ENCODE measurements around the gene PRLR. TPM values are rescaled to one million over a fixed set of nuclear protein-coding genes. Genes with fewer than 3 reads are reported as not detected.

Gene PRLR
- total RNA-seq, 1 experiment from 2014 or later = 2.5 TPM

DNA sequence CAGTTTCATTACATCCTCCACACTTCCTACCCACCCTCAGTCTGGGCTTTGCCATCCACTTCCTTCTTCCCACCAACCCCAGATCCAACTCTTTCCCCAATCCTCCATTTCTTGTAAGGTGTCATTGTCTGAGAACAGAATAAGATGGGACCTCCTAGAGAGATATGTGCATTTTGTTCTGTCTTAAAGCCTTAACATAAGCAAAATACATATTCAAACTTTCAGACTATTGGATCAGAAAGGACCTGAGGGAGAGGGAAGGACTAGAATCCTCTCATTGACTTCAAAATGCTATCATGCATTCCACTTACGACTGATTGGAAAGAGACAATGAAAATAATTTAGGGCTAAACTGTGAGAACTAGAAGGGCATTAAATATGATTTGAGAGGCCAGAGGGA is 225.5 kb downstream of the PRLR start:
- Histone ChIP-seq H2BK20ac (ENCODE audit: low read depth, low read length, poor library complexity, severe bottlenecking) (no peak overlapping the region), H4K20me1 (ENCODE audit: control insufficient read depth, insufficient read depth, insufficient read length) (no peaks in the 10 kb centered on the region), H2AFZ (ENCODE audit: low read length) (no peak overlapping the region), H2BK15ac (ENCODE audit: low read depth, low read length) (no peak overlapping the region), H3K27ac (ENCODE audit: insufficient read length, low read depth, low read length) (no peak overlapping the region), H2BK120ac (ENCODE audit: low read depth, low read length, poor library complexity, severe bottlenecking) (no peak overlapping the region), H3K9me3 (ENCODE audit: control insufficient read depth, low read depth, low read length) (no peaks in the 10 kb centered on the region), H3K27me3 (ENCODE audit: insufficient read depth, low read length) (no peaks in the 10 kb centered on the region), H3K23me2 (ENCODE audit: insufficient read length, low read depth, low read length, poor library complexity, severe bottlenecking) (no peaks in the 10 kb centered on the region), H3T11ph (ENCODE audit: low read length) (no peak overlapping the region), H4K91ac (ENCODE audit: insufficient read length, low read depth, low read length) (no peak overlapping the region), H3K4me2 (ENCODE audit: insufficient read depth, insufficient read length, low read length) (no peak overlapping the region), H2AK5ac (ENCODE audit: insufficient read length, low read length) (no peak overlapping the region), H3K4ac (ENCODE audit: low read depth, low read length) (no peak overlapping the region), H3K4me1 (ENCODE audit: insufficient read depth, low read length) (no peaks in the 10 kb centered on the region), H3K79me1 (ENCODE audit: insufficient read depth, low read depth, low read length, poor library complexity, severe bottlenecking) (no peaks in the 10 kb centered on the region), H3K14ac (ENCODE audit: insufficient read depth, low read length) (no peak overlapping the region), H3K9ac (ENCODE audit: extremely low read depth, insufficient read length, low read length) (no peak overlapping the region), H3K23ac (ENCODE audit: insufficient read length, low read depth, low read length) (no peak overlapping the region), H4K8ac (replicated peaks; ENCODE audit: insufficient read length, low read depth, low read length) (no peak overlapping the region), H3K56ac (ENCODE audit: insufficient read length, low read depth, low read length) (no peak overlapping the region), H3K18ac (ENCODE audit: insufficient read length, low read depth, low read length) (no peak overlapping the region), H4K5ac (ENCODE audit: insufficient read length, low read depth, low read length) (no peak overlapping the region), H2BK12ac (ENCODE audit: insufficient read length, low read depth, low read length) (no peak overlapping the region), H2BK5ac (ENCODE audit: insufficient read length, low read length) (no peak overlapping the region), H3K79me2 (ENCODE audit: insufficient read depth, low read length) (no peaks in the 10 kb centered on the region)
- peaks cover 11% of the 10 kb centered on the region for H3K27me3 Mint-ChIP-seq (ENCODE audit: low read depth)
- no CpG with 5 or more reads among the region's 1 CpG for WGBS (ENCODE audit: extremely low coverage, insufficient read length, low lambda C conversion rate)
- peaks cover 0 to 2% of the 10 kb centered on the region in 2 experiments; a peak in 2 of 5 replicates for H3K9me3 Mint-ChIP-seq
- H3K4me3 Mint-ChIP-seq = no peak overlapping the region
- H3K4me1 Mint-ChIP-seq = peaks cover 8 to 18% of the 10 kb centered on the region in 2 experiments
- no peak for TF ChIP-seq CTCF (conservative IDR thresholded peaks at IDR 0.05)
- DNase-seq = no peak
- H3K27ac Mint-ChIP-seq = no peak overlapping the region
- no peaks in the 10 kb centered on the region for H3K36me3 Mint-ChIP-seq (ENCODE audit: insufficient read depth in 1 of 3, low read depth in 3 of 3)
